ENCODE data around the gene MRPL49. TPM values are rescaled to one million over a fixed set of nuclear protein-coding genes. Genes with fewer than 3 reads are reported as not detected.

The MRPL49 gene
- total and polyA plus RNA-seq, 9 of the 15 experiments (the other 6 are each of a cell fraction or from before 2014, with no cell fraction given): 74.3 to 132 (median 91.2) TPM

GRCh38 chr11:65169164-65169641 is 47.1 kb downstream of the MRPL49 start:
- H3K9ac ChIP-seq (ENCODE audit: insufficient read depth in 1 of 2, low read depth in 2 of 2, low read length in 2 of 2): peak overlapping the region; percentile 69 to 88
- DNase-seq (ENCODE audit: extremely low read depth in 1 of 4, low spot score in 3 of 4) (peak; percentile 36 to 85 (median 60)), FAIRE-seq (peak; percentile 96), ATAC-seq (peak; percentile 60)
- in situ Hi-C loops (cut with MboI) (no loop called here), intact Hi-C loops (cut with micrococcal nuclease) (loop anchor here (2.0 kb wide), 1 partner anchor 34 kb away; the partner anchor contains the start of gene SYVN1)
- peak overlapping the region; percentile 87 for H3K27ac ChIP-seq (ENCODE audit: extremely low read depth, low read depth, low read length)
- no peaks in the 10 kb centered on the region for H3K36me3 ChIP-seq (ENCODE audit: control insufficient read depth, insufficient read depth, low read length)
- peak overlapping the region; percentile 93 for H2AFZ ChIP-seq (ENCODE audit: low read depth, low read length)
- POLR2A ChIA-PET: interaction anchor here (0.6 to 5.9 kb wide), 25 partner anchors 7 to 339 kb away, joined by 3 to 90 read pairs (median 5); partner anchors contain the start of genes CAPN1, FAU, MRPL49 and SYVN1
- H3K4me2 ChIP-seq (ENCODE audit: insufficient read depth, low read length): peak overlapping the region; percentile 79
- peaks cover 36 to 49% of the 10 kb centered on the region in 2 experiments for H3K4me1 ChIP-seq (replicated peaks in 1 of 2; ENCODE audit: control insufficient read depth in 2 of 2, insufficient read depth in 2 of 2, low read length in 2 of 2)
- H3K9me1 ChIP-seq (ENCODE audit: control insufficient read depth, insufficient read depth, low read length): no peaks in the 10 kb centered on the region
- H4K20me1 ChIP-seq (replicated peaks; ENCODE audit: control insufficient read depth, insufficient read depth, low read length): no peaks in the 10 kb centered on the region
- peak overlapping the region; percentile 37; the same call in 1 of the 2 replicates for H3K4me3 ChIP-seq
- H3K27me3 ChIP-seq (ENCODE audit: control insufficient read depth in 2 of 2, insufficient read depth in 2 of 2, low read length in 2 of 2): no peaks in the 10 kb centered on the region; a peak in 1 of 5 replicates
- CTCF ChIA-PET (ENCODE audit: low intra/inter-chr PET ratio): no interaction called here
- H3K9me3 ChIP-seq (replicated peaks; ENCODE audit: control insufficient read depth, insufficient read depth, low read depth, low read length): no peaks in the 10 kb centered on the region
- 8% methylated on average over 11 of the region's 11 CpGs for WGBS (ENCODE audit: insufficient coverage, low coverage, missing lambda C conversion rate)
- H3K79me2 ChIP-seq (ENCODE audit: control insufficient read depth, insufficient read depth, low read length): peaks cover 6% of the 10 kb centered on the region; the same call in 1 of the 3 replicates
- BruUV-seq (replicated peaks): no TSS peak
- TF ChIP-seq MEIS2 (IDR thresholded peaks at IDR 0.05; ENCODE audit: partially characterized antibody): peak; percentile 35
- peak; percentile 86 for TF ChIP-seq LCOR (CRISPR knock-in tag; IDR thresholded peaks at IDR 0.05)
- no peak for TF ChIP-seq SETDB1 (IDR thresholded peaks at IDR 0.05; ENCODE audit: low read length)
- TF ChIP-seq HBP1 (CRISPR knock-in tag; IDR thresholded peaks at IDR 0.05): no peak
- TF ChIP-seq SP1 (CRISPR knock-in tag; IDR thresholded peaks at IDR 0.05): no peak; the same call in 1 of the 2 replicates
- peak in 1 of 2 experiments; percentile 65; a peak in 1 of 4 replicates for TF ChIP-seq TBL1XR1 (IDR thresholded peaks at IDR 0.05; ENCODE audit: low read length in 2 of 2)
- TF ChIP-seq TSHZ1 (CRISPR knock-in tag; IDR thresholded peaks at IDR 0.05): no peak
- peak; percentile 46; the same call in 1 of the 2 replicates for TF ChIP-seq CREM (IDR thresholded peaks at IDR 0.05; ENCODE audit: low read depth)
- no peak for TF ChIP-seq ELK3 (CRISPR knock-in tag; IDR thresholded peaks at IDR 0.05)
- peak; percentile 60 for TF ChIP-seq HDAC3 (IDR thresholded peaks at IDR 0.05; ENCODE audit: borderline replicate concordance, partially characterized antibody)
- TF ChIP-seq L3MBTL2 (IDR thresholded peaks at IDR 0.05): peak; percentile 70
- 0 out of 2 replicates have a peak, but pooled peaks have one; percentile 13 for TF ChIP-seq EHMT2 (IDR thresholded peaks at IDR 0.05)
